Hepatocyte (in vitro differentiated cells): Measurements from ENCODE around the gene PCBP3. TPM values are rescaled to one million over a fixed set of nuclear protein-coding genes. Genes with fewer than 3 reads are reported as not detected.
"Not testable (repeated sequence)": the region's sequence is repeated elsewhere in the genome, so short reads cannot be mapped to it uniquely, and the experiment has no call there.

Experiments
- DNase-seq: peaks from one replicate; pipeline ENCODE4 v3.0.0-alpha.2; 2016; ENCODE audit warnings: low spot score
- H2AFZ ChIP-seq: fragments of 200-600 bp; sonication (generic); 2 replicates; pipeline ENCODE4 v1.6.0; 2016; ENCODE audit warnings: antibody characterized with exemption, mild to moderate bottlenecking
- H3K27ac ChIP-seq: fragments of 200-600 bp; sonication (generic); 2 replicates; pipeline ENCODE4 v1.5.1; 2016; ENCODE audit warnings: mild to moderate bottlenecking
- H3K27me3 ChIP-seq: fragments of 200-600 bp; sonication (generic); 2 replicates; pipeline ENCODE4 v1.6.1; 2016
- H3K36me3 ChIP-seq: fragments of 200-600 bp; sonication (generic); replicated peaks from 2 replicates; pipeline ENCODE4 v1.5.1; 2016; ENCODE audit warnings: low read depth; ENCODE audit not compliant: insufficient read depth
- H3K4me1 ChIP-seq: fragments of 200-600 bp; sonication (generic); 2 replicates; pipeline ENCODE4 v1.5.1; 2016; ENCODE audit warnings: mild to moderate bottlenecking, moderate library complexity; ENCODE audit not compliant: insufficient read depth
- H3K4me2 ChIP-seq: fragments of 200-600 bp; sonication (generic); 2 replicates; pipeline ENCODE4 v1.6.0; 2016
- H3K4me3 ChIP-seq: fragments of 200-600 bp; sonication (generic); 2 replicates; pipeline ENCODE4 v1.5.1; 2016; ENCODE audit warnings: mild to moderate bottlenecking
- H3K79me2 ChIP-seq: fragments of 200-600 bp; sonication (generic); 2 replicates; pipeline ENCODE4 v1.6.0; 2017; ENCODE audit warnings: mild to moderate bottlenecking
- H3K9me2 ChIP-seq: fragments of 200-600 bp; sonication (generic); replicated peaks from 2 replicates; pipeline ENCODE4 v1.6.0; 2017; ENCODE audit warnings: mild to moderate bottlenecking; ENCODE audit not compliant: insufficient read depth
- H3K9me3 ChIP-seq: fragments of 200-600 bp; sonication (generic); 2 replicates; pipeline ENCODE4 v1.5.1; 2016; ENCODE audit warnings: low read depth, mild to moderate bottlenecking
- H4K20me1 ChIP-seq: fragments of 200-600 bp; sonication (generic); 2 replicates; pipeline ENCODE4 v1.6.0; 2016; ENCODE audit warnings: mild to moderate bottlenecking; ENCODE audit not compliant: insufficient read depth, poor library complexity, severe bottlenecking
- CTCF ChIP-seq: fragments of 200-600 bp; sonication (generic); IDR thresholded peaks from 2 replicates; pipeline ENCODE4 v1.5.1; 2016; ENCODE audit warnings: antibody characterized with exemption, mild to moderate bottlenecking; ENCODE audit not compliant: poor library complexity
- EZH2 ChIP-seq: fragments of 200-600 bp; sonication (generic); IDR thresholded peaks from 2 replicates; pipeline ENCODE4 v1.6.1; 2016; ENCODE audit warnings: antibody characterized with exemption, mild to moderate bottlenecking, borderline replicate concordance
- EZH2phosphoT487 ChIP-seq: fragments of 200-600 bp; sonication (generic); IDR thresholded peaks from one replicate; pipeline ENCODE4 v1.6.1; 2018; ENCODE audit warnings: antibody characterized with exemption, mild to moderate bottlenecking, low read depth, moderate library complexity; ENCODE audit not compliant: unreplicated experiment, severe bottlenecking
- WGBS: methylation state at CpG from one replicate; pipeline ENCODE4 v1.1.6; 2016; ENCODE audit warnings: low lambda C conversion rate; ENCODE audit errors: missing lambda C conversion rate; 5-methylcytosine and 5-hydroxymethylcytosine counted together
- polyA plus RNA-seq: library from polyadenylated mRNA; unstranded; fragments of >200 nt; fragmentation: Nextera tagmentation; extraction: Ambion mirVana; gene quantifications from 2 replicates; pipeline ENCODE4 v1.2.1, GENCODE V29; 2016
- total RNA-seq: library from RNA; depleted of rRNA; stranded (reverse); fragments of >200 nt; gene quantifications from 2 replicates; pipeline ENCODE4 v1.2.3, GENCODE V29; 2014

The PCBP3 gene
- total and polyA plus RNA-seq, 2 experiments from 2014 or later = 3.1 to 8.8 TPM

- Histone ChIP-seq H3K79me2 (no peaks in the 10 kb centered on the region), H2AFZ (no peak overlapping the region), H3K4me2 (no peak overlapping the region), H3K4me3 (no peak overlapping the region), H3K27ac (peak overlapping the region; percentile 8), H3K27me3 (no peaks in the 10 kb centered on the region), H3K36me3 (no peaks in the 10 kb centered on the region), H3K9me3 (no peaks in the 10 kb centered on the region), H3K9me2 (no peaks in the 10 kb centered on the region), H3K4me1 (peaks cover 15% of the 10 kb centered on the region), H4K20me1 (no peaks in the 10 kb centered on the region)
- TF ChIP-seq CTCF = no peak
- TF ChIP-seq EZH2phosphoT487 = no peak
- no peak for TF ChIP-seq EZH2
- WGBS = 67% methylated on average over 7 of the region's 7 CpGs
- no peak for DNase-seq
Measured at GRCh38 chr21:45957981-45958600, 314.6 kb downstream of the PCBP3 start.

- H3K27ac ChIP-seq = no peak overlapping the region
- no peaks in the 10 kb centered on the region for H3K79me2 ChIP-seq
- H3K36me3 ChIP-seq = no peaks in the 10 kb centered on the region
- H3K9me2 ChIP-seq = no peaks in the 10 kb centered on the region
- WGBS = 66% methylated on average over 5 of the region's 5 CpGs
- no peaks in the 10 kb centered on the region for H3K9me3 ChIP-seq
- no peaks in the 10 kb centered on the region for H4K20me1 ChIP-seq
- H2AFZ ChIP-seq = no peak overlapping the region
- DNase-seq = no peak
- no peaks in the 10 kb centered on the region for H3K27me3 ChIP-seq
- peaks cover 4% of the 10 kb centered on the region for H3K4me1 ChIP-seq
- no peak overlapping the region for H3K4me2 ChIP-seq
- TF ChIP-seq CTCF = no peak
- TF ChIP-seq EZH2phosphoT487 = no peak
- no peak for TF ChIP-seq EZH2
- H3K4me3 ChIP-seq = no peak overlapping the region
Measured at GRCh38 chr21:45959182-45959581, 315.7 kb downstream of the PCBP3 start.

DNA sequence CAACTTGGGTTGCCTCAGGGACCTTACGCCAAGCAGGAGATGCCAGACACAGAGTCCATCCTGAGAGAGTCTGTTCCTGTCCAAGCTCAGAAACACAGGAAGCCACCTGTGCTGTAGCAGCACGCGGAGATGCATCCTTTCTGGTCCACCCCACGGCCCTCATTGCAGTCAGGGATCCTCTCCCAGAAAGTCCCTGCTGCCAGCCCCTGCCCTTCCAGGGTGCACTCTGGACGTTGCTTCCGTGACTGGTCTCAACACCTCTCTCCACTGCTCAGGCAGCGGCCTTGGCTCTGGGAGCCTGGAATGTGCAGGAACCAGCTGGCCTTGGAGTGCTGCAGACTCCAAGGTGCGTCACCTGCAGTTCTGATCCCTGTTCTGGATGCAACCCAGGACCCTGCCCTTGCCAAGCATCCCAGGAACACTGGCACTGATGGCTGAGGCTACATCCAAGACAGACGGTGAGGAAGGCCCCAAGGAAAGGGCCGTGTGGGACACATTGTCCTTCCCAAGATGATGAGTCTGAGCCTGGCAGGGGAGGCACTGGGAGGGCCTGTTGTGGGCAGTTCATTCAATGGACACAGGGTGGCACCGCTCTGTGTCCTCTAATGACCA lies 316.4 kb downstream of the PCBP3 start:
- Histone ChIP-seq H3K4me2 (no peak overlapping the region), H3K9me3 (no peaks in the 10 kb centered on the region), H3K79me2 (no peaks in the 10 kb centered on the region), H2AFZ (no peak overlapping the region), H4K20me1 (no peaks in the 10 kb centered on the region), H3K4me1 (peaks cover 3% of the 10 kb centered on the region), H3K36me3 (no peaks in the 10 kb centered on the region), H3K9me2 (no peaks in the 10 kb centered on the region), H3K27ac (no peak overlapping the region), H3K4me3 (no peak overlapping the region), H3K27me3 (no peaks in the 10 kb centered on the region)
- no peak for TF ChIP-seq CTCF
- no peak for TF ChIP-seq EZH2phosphoT487
- no peak for DNase-seq
- 93% methylated on average over 11 of the region's 11 CpGs for WGBS

- DNase-seq, H3K27ac ChIP-seq, H3K9me3 ChIP-seq, H3K4me3 ChIP-seq, H2AFZ ChIP-seq, H3K36me3 ChIP-seq, H3K27me3 ChIP-seq, H3K4me1 ChIP-seq, H4K20me1 ChIP-seq, H3K9me2 ChIP-seq, H3K79me2 ChIP-seq, H3K4me2 ChIP-seq: not testable (repeated sequence)
- 89% methylated on average over 2 of the region's 2 CpGs for WGBS
Measured at GRCh38 chr21:45961408-45961807, 317.9 kb downstream of the PCBP3 start.
